Measurements from ENCODE around the gene SLC26A5. TPM values are rescaled to one million over a fixed set of nuclear protein-coding genes. Genes with fewer than 3 reads are reported as not detected.

Gene SLC26A5
- total and polyA plus RNA-seq, 7 donors = 0.04 to 0.54 (median 0.34) TPM; not detected in 3

GRCh38 chr7:103388469-103389140 is 57.4 kb downstream of the SLC26A5 start:
- Histone ChIP-seq H3K27me3 (peaks cover 0 to 3% (median 0%) of the 10 kb centered on the region in 3 donors), H3K36me3 (no peaks in the 10 kb centered on the region), H3K27ac (no peak overlapping the region), H3K4me3 (no peak overlapping the region), H3K4me1 (no peaks in the 10 kb centered on the region), H3K9me3 (no peaks in the 10 kb centered on the region)
- TF ChIP-seq POLR2AphosphoS5 (IDR thresholded peaks at IDR 0.05) (no peak), EP300 (IDR thresholded peaks at IDR 0.05) (no peak), POLR2A (IDR thresholded peaks at IDR 0.05) (no peak)
- TF ChIP-seq, protein P1, sequence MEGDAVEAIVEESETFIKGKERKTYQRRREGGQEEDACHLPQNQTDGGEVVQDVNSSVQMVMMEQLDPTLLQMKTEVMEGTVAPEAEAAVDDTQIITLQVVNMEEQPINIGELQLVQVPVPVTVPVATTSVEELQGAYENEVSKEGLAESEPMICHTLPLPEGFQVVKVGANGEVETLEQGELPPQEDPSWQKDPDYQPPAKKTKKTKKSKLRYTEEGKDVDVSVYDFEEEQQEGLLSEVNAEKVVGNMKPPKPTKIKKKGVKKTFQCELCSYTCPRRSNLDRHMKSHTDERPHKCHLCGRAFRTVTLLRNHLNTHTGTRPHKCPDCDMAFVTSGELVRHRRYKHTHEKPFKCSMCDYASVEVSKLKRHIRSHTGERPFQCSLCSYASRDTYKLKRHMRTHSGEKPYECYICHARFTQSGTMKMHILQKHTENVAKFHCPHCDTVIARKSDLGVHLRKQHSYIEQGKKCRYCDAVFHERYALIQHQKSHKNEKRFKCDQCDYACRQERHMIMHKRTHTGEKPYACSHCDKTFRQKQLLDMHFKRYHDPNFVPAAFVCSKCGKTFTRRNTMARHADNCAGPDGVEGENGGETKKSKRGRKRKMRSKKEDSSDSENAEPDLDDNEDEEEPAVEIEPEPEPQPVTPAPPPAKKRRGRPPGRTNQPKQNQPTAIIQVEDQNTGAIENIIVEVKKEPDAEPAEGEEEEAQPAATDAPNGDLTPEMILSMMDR (IDR thresholded peaks at IDR 0.05) = no peak
- no peak for DNase-seq
- 25 to 72% methylated on average over 4 of the region's 4 CpGs for WGBS, 2 donors
- intact Hi-C loops (cut with DNase I) = no loop called here

DNA sequence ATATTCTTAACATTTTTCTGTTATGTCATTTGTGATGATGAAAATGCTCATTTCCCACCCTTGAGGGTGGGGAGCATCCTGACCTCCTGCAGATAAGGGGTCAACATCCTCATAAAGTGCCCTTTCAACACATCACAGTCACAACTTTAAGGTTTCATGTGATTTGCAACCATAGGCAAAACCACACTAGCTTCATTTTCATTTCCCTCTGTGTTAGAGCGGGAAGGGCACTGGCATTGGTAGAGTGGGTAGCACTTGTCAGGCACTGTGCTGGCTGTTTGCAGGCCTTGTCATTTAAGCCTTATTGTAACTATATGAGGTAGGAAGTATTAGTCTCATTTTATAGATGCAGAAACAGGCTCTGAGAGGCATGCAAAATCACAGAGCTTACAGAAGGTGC is 58.8 kb downstream of the SLC26A5 start:
- intact Hi-C loops (cut with DNase I) = no loop called here
- Histone ChIP-seq H3K27me3 (peaks cover 0 to 3% (median 0%) of the 10 kb centered on the region in 3 donors), H3K27ac (no peak overlapping the region), H3K4me1 (no peaks in the 10 kb centered on the region), H3K9me3 (no peaks in the 10 kb centered on the region), H3K36me3 (no peaks in the 10 kb centered on the region), H3K4me3 (no peak overlapping the region)
- WGBS, 2 donors = 81 to 92% methylated on average over 1 of the region's 1 CpG
- no peak for TF ChIP-seq POLR2A (IDR thresholded peaks at IDR 0.05)
- TF ChIP-seq EP300 (IDR thresholded peaks at IDR 0.05) = no peak
- TF ChIP-seq POLR2AphosphoS5 (IDR thresholded peaks at IDR 0.05) = no peak
- TF ChIP-seq, protein P1 (IDR thresholded peaks at IDR 0.05) = no peak
- no peak for DNase-seq

GRCh38 chr7:103382032-103382402 is 64.0 kb downstream of the SLC26A5 start:
- TF ChIP-seq POLR2A (IDR thresholded peaks at IDR 0.05) = no peak
- no peak for TF ChIP-seq EP300 (IDR thresholded peaks at IDR 0.05)
- TF ChIP-seq, protein P1 (IDR thresholded peaks at IDR 0.05) = no peak
- TF ChIP-seq POLR2AphosphoS5 (IDR thresholded peaks at IDR 0.05) = no peak
- WGBS, 2 donors = 91 to 92% methylated on average over 5 of the region's 5 CpGs
- no peaks in the 10 kb centered on the region for H3K36me3 ChIP-seq
- no peaks in the 10 kb centered on the region for H3K4me1 ChIP-seq
- no peaks in the 10 kb centered on the region for H3K9me3 ChIP-seq
- no peaks in the 10 kb centered on the region for H3K27me3 ChIP-seq
- DNase-seq = no peak
- no peak overlapping the region for H3K27ac ChIP-seq
- intact Hi-C loops (cut with DNase I) = no loop called here
- H3K4me3 ChIP-seq = no peak overlapping the region

GRCh38 chr7:103381280-103382031 is 64.6 kb downstream of the SLC26A5 start:
- Histone ChIP-seq H3K27me3 (no peaks in the 10 kb centered on the region), H3K36me3 (no peaks in the 10 kb centered on the region), H3K27ac (no peak overlapping the region), H3K9me3 (no peaks in the 10 kb centered on the region), H3K4me1 (no peaks in the 10 kb centered on the region), H3K4me3 (no peak overlapping the region)
- no peak for DNase-seq
- no peak for TF ChIP-seq EP300 (IDR thresholded peaks at IDR 0.05)
- TF ChIP-seq, protein P1 (IDR thresholded peaks at IDR 0.05) = no peak
- TF ChIP-seq POLR2AphosphoS5 (IDR thresholded peaks at IDR 0.05) = no peak
- TF ChIP-seq POLR2A (IDR thresholded peaks at IDR 0.05) = no peak
- 91 to 94% methylated on average over 4 of the region's 4 CpGs for whole genome bisulfite sequencing, 2 donors
- intact Hi-C loops (cut with DNase I) = no loop called here

Data from sigmoid colon (tissue), 7 donors.